K562 (cell line): ENCODE data around the gene SNX9.

ENCODE experiments used
- GATA2 ChIP-seq: sonication (generic); formaldehyde crosslinking; IDR thresholded peaks from 2 replicates; pipeline ENCODE4 v1.4.0; 2020; ENCODE audit warnings: mild to moderate bottlenecking, missing genetic modification reagents
- HNRNPL ChIP-seq: fragments of 200-400 bp; formaldehyde crosslinking; IDR thresholded peaks from 2 replicates; pipeline ENCODE4 v1.6.1; 2017; ENCODE audit warnings: low read depth, mild to moderate bottlenecking, low read length
- NONO ChIP-seq, 2 experiments: fragments of 200-400 bp in 1 of 2; fragments of 450-650 bp in 1 of 2; formaldehyde crosslinking in 1 of 2; IDR thresholded peaks; 2 replicates each; pipeline ENCODE4 v1.6.1; 2017; ENCODE audit warnings: low read depth in 2 of 2, mild to moderate bottlenecking in 2 of 2, moderate library complexity in 2 of 2, low read length in 1 of 2
- POLR2A ChIP-seq: fragments of 450-650 bp; conservative IDR thresholded peaks from 2 replicates; pipeline ENCODE4 v1.6.1; 2016
- RNF2 ChIP-seq: sonication (generic); IDR thresholded peaks from 2 replicates; pipeline ENCODE4 v1.6.1; 2016
- SMAD3 ChIP-seq: fragments of 450-650 bp; formaldehyde crosslinking; conservative IDR thresholded peaks from 2 replicates; pipeline ENCODE4 v1.4.0; 2020; ENCODE audit warnings: mild to moderate bottlenecking
- TBP ChIP-seq: optimal IDR thresholded peaks from 2 replicates; pipeline ENCODE3; 2011; ENCODE audit warnings: low read depth, low read length, improper control_type of control experiment
- U2AF1 ChIP-seq: fragments of 200-400 bp; formaldehyde crosslinking; optimal IDR thresholded peaks from 2 replicates; pipeline ENCODE3; 2017; ENCODE audit warnings: mild to moderate bottlenecking, low read depth, low read length, moderate library complexity
- ZNF263 ChIP-seq: sonication (generic); formaldehyde crosslinking; IDR thresholded peaks from 2 replicates; pipeline ENCODE4 v1.8.0; 2022; ENCODE audit warnings: mild to moderate bottlenecking, missing genetic modification reagents, borderline replicate concordance
- TF ChIP-seq, protein P1 (sequence below), 3 experiments: IDR thresholded peaks in 2 of 3; conservative IDR thresholded peaks in 1 of 3; 2 replicates each; pipeline ENCODE4 v1.5.1; 2011 to 2012; ENCODE audit warnings: low read length in 3 of 3, mild to moderate bottlenecking in 3 of 3, control low read depth in 2 of 3, improper control_type of control experiment in 1 of 3, inconsistent platforms in 1 of 3, low read depth in 1 of 3, mixed read lengths in 1 of 3, moderate library complexity in 1 of 3; ENCODE audit not compliant: insufficient read depth in 2 of 3
- TF ChIP-seq, protein P2 (sequence below): fragments of 450-650 bp; IDR thresholded peaks from 2 replicates; pipeline ENCODE4 v1.6.1; 2016; ENCODE audit warnings: borderline replicate concordance

DNA sequence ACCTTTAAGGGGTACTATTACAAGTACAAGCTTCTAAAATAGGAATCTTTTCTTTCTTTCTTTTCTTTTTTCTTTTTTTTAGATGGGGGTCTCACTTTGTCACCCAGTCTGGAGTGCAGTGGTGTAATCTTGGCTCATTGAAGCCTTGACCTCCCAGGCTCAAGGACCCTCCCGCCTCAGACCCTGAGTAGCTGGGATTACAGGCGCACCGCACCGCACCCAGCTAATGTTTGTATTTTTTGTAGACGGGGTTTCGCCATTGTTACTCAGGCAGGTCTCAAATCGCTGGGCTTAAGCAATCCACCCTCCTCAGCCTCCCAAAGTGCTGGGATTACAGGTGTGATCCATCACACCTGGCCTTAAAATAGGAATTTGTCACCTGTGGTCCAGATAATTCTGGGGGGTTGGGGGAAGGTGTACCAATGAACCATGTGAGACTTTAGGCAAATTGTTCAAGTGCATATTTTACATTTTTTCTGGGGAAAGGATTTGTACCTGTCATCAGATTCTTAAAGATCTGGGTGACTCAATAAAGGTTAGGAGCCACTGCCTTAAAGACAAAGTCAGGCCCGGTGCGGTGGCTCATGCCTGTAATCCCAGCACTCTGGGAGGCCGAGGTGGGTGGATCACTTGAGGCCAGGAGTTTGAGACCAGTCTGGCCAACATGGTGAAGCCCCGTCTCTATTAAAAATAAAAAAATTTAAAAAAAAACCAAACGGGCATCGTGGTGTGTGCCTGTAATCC is 139.0 kb downstream of the SNX9 start:
- TF ChIP-seq SMAD3 (CRISPR knock-in tag): no peak
- TF ChIP-seq, protein P1, sequence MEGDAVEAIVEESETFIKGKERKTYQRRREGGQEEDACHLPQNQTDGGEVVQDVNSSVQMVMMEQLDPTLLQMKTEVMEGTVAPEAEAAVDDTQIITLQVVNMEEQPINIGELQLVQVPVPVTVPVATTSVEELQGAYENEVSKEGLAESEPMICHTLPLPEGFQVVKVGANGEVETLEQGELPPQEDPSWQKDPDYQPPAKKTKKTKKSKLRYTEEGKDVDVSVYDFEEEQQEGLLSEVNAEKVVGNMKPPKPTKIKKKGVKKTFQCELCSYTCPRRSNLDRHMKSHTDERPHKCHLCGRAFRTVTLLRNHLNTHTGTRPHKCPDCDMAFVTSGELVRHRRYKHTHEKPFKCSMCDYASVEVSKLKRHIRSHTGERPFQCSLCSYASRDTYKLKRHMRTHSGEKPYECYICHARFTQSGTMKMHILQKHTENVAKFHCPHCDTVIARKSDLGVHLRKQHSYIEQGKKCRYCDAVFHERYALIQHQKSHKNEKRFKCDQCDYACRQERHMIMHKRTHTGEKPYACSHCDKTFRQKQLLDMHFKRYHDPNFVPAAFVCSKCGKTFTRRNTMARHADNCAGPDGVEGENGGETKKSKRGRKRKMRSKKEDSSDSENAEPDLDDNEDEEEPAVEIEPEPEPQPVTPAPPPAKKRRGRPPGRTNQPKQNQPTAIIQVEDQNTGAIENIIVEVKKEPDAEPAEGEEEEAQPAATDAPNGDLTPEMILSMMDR (IDR thresholded peaks at IDR 0.05 in 2 of 3, conservative IDR thresholded peaks at IDR 0.05 in 1 of 3; ENCODE audit: insufficient read depth in 2 of 3, low read depth in 1 of 3, low read length in 3 of 3): no peak
- TF ChIP-seq U2AF1: no peak
- no peak for TF ChIP-seq NONO (IDR thresholded peaks at IDR 0.05; ENCODE audit: low read depth in 2 of 2, low read length in 1 of 2)
- no peak for TF ChIP-seq POLR2A
- TF ChIP-seq, protein P2, sequence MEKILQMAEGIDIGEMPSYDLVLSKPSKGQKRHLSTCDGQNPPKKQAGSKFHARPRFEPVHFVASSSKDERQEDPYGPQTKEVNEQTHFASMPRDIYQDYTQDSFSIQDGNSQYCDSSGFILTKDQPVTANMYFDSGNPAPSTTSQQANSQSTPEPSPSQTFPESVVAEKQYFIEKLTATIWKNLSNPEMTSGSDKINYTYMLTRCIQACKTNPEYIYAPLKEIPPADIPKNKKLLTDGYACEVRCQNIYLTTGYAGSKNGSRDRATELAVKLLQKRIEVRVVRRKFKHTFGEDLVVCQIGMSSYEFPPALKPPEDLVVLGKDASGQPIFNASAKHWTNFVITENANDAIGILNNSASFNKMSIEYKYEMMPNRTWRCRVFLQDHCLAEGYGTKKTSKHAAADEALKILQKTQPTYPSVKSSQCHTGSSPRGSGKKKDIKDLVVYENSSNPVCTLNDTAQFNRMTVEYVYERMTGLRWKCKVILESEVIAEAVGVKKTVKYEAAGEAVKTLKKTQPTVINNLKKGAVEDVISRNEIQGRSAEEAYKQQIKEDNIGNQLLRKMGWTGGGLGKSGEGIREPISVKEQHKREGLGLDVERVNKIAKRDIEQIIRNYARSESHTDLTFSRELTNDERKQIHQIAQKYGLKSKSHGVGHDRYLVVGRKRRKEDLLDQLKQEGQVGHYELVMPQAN: no peak
- no peak for TF ChIP-seq GATA2 (CRISPR knock-in tag)
- no peak for TF ChIP-seq HNRNPL
- no peak for TF ChIP-seq TBP
- no peak for TF ChIP-seq ZNF263
- TF ChIP-seq RNF2: no peak
